ENCODE measurements around the gene LPO.

The LPO gene

DNA sequence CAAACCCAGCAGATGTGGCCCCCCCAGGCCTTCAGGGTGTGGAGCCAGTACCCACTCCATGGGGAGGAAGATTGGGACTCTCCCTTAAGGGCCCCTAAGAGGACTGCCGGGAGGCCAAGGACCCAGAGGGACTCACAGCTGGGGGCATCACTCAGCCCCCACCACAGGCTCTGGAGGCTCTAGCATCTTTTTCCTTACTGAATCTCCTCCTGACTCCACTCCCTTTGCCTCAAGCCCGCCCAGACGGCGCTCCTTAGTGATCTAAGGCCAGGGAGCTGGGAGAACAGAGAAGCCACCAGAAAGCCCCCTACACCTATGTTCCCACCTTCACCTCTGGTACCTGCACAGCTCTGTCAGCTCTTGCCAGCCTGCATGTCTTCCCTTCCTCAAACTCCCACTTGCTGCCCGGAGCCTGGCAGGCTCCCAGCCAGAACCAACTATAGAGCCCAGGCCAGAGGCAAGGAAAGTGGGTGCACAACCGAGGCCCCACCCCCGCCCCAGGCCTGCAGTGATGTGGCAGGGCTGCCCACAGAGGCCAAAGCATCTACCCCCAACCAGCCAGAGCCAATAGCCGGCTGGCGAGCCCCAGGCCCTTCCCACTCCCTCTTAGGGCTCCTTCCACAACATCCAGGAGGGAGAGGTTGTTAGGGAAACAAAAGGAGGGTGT lies 64.7 kb downstream of the LPO start:
- in situ Hi-C loops (cut with MboI; ENCODE audit: low sequenced_read_pairs): no loop called here

DNA sequence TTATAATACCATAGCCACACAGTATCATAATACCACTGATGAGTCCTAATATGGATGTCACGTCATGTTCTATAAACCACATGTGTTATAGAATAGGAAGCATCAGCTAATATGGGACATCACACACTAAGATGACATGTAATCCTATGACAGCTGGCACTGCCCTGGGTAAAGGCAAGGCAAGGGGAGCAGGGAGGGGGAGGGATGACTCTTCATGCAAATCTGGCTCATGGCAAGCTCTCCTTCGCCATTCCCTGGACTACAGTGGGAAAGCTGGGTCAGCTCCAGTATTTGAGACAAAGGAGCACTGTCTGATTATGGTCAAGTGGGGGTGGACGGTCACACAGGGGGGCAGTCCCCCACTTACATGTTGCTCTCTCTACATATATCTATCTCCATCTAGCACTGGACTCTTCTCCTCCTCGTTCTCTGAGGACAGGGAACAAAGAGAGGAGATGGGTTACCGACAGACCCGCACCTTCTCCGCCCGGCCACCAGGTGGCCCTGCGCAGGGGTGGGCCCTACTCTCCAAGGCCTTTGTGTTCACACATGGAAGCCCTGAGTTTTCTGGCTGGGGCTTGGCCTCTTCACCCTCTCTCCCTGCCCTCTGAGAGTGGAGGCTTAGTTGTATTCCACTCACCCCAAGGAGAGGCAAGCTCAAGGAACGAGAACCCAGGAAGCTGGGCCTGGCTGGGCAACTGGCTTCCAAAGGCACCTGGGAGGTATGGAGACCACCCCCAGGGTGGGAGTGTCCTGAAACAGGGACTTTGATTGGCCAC lies 65.8 kb downstream of the LPO start:
- in situ Hi-C loops (cut with MboI; ENCODE audit: low sequenced_read_pairs): no loop called here

DNA sequence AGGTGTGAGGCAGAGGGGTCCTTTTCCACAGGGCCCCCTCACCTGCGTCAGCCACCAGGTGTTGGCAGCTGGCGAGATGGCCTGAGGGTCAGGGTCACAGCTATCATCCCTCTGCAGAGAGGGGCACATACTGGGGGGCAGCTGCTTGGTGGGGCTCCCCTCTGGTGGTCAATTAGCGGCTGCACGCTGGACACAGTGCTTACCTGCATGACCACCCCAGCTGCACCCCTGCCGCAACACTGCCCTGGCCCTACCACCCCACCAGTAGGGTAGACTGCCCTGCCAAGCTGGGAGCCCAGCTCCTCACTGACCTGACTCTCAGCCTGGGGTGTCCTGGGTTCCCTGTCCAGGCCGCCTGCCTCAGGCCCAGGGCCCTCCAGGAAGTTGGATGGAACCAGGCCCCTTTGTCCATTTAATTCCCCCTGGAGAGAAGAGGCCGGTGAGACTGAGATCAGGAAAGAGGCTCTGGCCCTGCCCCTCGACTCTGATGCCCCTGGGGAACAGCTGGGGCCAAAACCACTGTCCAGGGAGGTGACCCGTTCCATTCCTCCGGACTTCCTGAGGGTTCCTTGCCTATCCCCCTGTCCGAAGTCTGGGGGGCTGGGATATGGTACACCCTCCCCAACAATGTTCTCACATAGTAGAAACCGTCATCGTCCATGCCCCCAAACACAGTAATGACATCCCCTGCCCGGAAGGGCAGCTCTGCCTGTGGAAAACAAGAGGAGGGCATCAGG lies 66.5 kb downstream of the LPO start:
- in situ Hi-C loops (cut with MboI; ENCODE audit: low sequenced_read_pairs): no loop called here

DNA sequence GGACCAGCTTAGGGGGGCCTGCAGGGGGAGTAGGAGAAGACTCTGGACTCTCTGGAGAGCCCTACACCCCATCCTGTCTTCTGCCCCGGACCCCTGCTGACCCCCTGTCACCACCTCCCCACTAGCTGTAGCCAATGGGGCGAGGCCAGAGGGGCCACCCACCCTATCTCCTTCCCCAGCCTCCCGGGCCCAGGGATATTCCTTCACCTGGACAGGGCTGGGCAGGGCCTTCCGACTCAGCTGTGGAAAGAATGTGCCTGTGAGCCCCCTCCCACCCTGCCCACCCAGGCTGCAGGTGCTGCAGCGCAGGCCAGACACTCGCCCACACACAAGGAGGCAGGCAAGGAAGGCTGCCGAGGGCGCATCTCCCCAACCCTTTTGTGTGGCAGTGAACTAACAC lies 67.2 kb downstream of the LPO start:
- in situ Hi-C loops (cut with MboI; ENCODE audit: low sequenced_read_pairs): no loop called here

DNA sequence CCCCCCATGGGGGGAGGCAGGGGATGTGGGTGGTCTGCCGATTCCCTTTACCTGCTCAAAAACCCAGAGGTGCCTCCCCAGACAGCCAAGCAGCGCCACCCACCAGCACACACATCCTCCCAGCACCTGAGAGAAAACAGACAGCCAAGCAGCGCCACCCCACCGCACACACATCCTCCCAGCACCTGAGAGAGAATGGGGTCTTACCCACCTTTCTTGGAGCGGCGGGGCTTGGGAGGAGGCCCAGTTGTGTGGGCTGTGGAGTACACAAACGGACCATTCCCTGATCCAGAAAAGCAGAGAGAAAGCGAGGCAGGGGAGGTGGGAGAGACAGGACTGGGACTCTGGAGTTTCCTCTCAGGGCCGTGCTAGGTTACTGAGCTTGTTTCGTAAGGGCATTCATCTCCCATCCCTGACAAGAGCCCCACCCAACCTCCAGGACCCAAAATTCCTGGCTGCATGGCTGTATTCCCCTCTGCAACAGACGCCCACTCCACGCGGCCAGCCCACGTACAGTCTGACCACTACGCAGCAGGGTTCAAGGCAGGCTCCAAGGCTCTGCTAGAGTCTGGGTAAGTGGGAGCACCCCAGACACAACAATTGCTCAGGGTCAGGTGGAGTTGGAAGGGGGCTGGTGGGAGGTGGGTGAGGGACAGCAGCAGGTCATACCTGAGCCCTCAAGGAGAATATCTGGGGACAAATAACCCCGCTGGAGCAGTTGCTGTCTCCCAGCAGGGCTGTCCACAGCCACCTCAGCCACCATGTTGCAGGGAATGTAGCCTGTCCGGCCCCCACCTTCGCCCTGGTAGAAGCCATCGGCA lies 68.0 kb downstream of the LPO start:
- in situ Hi-C loops (cut with MboI; ENCODE audit: low sequenced_read_pairs): no loop called here

DNA sequence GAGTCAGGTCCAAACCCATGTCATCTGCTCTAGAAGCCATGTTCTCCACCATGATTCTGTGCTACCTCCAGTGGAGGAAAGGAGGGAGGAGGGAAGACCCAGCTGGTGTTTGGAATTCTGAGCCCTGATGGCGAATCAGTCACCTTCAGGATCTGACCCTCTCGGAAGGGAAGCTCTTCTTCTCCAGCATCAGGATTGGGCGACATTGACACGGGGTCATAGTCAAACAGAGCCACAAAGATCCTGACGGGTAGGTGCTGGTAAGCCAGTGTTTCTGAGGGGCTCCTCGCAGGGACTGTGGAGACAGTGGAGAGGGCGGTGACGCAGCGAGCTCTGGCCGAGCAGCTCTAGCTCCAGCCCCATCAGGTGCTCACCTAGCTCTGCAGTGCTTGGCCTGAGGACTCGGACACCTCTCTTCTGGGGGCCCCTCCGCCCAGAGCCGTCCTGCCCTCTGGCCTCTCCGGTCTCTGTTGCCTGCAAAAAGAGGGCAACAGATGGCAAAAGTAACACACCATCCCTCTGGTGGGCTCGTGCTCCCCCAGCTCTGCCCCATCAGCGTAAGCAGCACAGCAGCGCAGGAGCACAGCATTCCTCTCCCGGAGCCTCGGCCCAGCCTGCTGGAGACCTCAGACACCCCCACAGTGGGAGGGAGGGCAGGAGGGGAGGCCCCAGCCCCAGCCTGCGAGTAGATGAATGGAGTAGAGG lies 69.2 kb downstream of the LPO start:
- in situ Hi-C loops (cut with MboI; ENCODE audit: low sequenced_read_pairs): no loop called here

DNA sequence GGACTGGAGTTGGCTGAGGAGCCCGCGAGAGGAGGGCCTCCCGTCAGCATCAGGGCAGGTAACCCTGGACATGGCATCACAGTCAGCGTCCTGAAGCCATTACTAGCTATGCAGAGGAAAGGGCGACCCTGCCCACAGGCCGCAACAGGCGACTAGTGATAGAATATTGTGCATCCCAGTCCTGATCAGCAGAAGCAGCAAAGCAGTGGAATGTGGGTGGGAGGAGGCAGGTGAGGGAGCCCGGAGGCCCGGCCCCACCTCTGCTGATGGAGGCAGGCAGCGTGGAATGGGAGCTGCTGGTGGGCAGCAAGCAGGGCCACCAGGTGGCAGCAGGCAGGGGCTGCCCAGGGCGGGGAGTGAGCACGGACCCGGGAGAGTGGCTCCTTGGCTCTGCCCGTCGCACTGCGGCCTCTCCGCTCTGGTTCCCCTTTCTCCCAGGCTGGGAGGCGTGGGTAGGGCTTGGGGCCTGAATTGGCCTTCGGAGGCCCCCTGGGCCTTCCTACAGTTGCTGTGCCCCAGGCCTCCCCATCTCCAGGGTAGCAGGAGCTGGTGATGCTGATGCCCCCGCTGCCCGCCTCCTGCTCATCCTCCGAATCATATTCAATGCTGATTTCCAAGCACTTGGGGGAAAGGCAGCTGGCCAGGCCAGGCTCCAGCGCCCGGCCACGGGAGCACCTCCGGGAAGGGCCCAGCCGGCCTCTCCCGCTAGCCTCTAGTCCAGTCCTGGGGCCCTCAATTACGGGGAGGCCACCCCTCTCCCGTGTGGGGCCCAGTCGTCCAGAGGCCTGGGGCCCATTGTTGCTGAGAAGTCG lies 70.0 kb downstream of the LPO start:
- in situ Hi-C loops (cut with MboI; ENCODE audit: low sequenced_read_pairs): no loop called here

DNA sequence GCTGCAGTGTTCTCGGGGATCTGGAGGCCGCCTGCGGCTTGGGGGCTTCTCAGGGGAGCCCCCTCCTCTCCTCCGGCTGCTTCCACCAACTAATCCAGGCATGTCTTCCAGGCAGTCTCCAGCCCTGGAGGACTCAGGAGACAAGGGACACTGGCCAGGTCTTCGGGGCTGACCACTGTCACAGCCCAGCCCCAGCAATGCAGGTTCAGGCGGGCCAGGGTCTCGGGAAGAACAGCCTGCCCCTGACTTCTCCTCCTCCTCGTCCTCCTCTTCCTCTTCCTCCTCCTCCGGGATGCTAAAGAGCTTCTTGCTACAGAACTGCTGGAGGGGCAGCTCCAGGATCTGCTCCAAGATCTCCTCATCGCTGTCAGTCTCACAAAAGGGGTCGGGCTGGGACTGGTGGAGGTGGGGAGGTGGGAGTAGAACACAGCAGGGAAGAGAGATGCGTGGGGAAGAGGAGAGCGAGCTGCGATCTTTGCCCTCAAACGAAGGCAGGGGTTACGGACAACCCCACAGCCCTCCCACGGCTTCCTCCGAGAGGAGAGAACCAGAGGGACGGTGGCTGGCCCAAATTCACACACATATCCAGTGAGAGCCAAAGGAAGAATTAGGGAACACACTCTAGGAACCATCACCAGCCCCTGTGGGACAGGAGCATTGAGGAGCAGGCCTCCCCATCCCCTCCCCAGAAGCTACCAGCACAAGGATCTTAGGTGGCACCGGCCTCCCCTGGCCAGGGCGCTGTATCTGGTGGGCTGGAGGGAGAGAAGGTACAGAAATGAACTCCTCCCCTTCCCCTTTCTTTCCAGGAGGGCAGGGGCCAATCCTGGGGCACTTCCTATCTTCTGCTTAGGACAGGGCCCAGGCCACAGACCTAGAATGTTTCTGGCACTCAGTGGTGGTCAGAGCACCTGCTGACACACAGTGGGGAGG lies 70.9 kb downstream of the LPO start:
- in situ Hi-C loops (cut with MboI; ENCODE audit: low sequenced_read_pairs): no loop called here

DNA sequence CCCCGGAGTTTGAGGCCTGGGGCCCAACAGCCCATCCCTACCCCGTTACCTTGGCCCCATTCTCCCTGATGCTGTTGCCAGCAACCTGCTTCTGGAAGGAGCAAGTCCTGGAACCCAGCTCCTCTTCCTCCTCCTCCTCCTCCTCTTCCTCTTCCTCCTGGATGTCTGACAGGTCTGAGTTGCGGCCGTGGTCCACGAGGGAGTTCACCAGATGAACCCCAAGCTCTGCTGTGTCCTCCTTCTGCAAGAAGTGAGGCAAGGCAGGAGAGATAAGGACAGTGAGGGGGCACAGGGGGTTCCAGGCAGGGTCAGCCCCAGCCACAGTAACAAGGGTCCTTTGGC lies 71.5 kb downstream of the LPO start:
- in situ Hi-C loops (cut with MboI; ENCODE audit: low sequenced_read_pairs): no loop called here

DNA sequence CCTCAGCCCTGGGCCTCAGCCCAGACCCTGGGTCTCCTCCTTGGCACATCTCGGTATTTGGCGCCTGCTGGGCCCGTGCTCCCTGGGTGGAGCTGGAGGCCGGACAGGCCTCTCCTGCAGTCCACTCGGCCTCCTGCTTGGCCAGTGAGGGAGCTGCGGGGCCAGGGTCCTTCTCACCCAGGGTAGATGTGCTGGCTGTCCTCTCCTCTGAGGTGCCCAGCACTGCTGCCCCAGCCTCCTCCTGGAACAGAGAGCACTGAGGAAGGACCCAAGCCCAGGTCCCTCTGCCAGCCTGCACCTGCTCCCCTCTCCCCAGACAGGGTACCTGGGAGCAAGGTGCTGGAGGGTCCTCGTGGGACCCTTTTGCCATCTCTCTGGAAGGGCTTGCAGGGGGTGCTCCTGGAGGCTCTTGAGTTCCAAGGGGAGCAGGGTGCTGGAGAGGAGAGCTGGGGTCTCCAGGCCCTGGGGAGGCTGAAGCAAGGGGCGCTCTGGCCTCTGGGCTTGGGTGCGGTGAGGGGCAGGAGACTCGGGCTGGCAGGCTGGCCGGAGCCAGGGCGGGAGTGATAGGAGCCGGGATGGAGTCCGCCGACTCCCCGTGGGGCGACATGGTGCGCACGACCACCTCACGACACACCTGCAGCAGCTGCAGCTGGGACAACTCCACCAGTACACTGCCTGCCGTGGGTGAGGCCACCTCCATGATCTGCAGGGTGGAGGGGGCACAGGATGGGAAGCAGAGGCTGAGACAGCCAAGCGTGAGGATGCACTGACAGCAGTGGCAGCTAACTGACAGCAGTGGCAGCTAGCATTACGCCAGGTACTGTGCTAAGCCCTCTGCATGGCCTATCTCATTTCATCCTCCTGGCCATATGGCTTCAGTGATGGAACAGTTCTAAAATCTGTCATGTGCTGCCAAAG lies 72.4 kb downstream of the LPO start:
- in situ Hi-C loops (cut with MboI; ENCODE audit: low sequenced_read_pairs): no loop called here

DNA sequence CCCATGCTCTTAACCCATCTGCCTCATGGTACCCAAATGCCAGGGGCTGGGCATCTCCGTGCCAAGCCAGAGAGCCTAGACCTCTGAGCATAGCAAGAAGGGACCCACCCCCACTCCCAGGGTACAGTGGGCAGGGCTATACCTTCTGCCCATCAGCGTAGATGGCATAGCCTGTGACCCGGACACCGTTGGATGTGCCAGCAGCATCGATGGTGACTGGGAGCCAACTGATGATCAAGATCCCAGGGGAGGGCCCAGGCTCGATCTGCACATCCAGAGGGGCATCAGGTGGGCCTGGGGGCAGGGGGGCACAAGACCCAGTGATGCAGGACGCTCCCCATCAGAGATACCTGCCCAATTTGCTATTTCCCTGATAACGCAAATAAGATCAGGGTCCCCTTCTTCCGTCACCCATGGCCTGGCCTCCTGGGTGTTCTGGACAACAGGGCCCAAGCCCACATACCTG lies 73.1 kb downstream of the LPO start:
- in situ Hi-C loops (cut with MboI; ENCODE audit: low sequenced_read_pairs): no loop called here

DNA sequence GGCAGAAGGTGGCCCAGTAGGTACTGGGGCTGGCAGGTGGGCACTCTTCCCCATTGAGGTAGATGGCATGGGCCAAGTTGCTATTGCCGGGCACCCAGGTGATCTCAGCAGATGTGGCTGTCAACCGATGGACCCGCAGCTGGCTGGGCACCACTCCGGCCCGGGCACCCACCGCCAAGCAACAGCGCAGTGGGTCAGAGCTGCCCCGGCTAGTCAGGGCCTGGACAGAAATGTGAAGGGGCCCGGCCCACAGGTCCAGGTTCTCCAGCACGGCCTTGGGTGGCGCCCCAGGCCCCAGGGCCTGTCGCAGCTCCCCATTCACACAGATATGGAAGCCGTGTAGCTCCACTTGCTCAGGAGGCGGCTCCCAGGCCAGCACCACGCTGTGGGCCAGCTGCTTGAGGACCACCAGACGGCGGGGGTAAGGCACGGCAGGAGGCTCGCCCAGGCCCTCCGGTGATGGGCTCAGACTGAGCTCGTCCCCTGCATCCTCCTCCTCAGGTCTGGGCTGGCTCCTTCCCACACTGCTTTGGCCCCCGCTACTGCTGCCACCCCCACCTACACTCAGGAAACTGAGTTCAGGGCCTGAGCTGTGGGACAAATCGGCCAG lies 73.7 kb downstream of the LPO start:
- in situ Hi-C loops (cut with MboI; ENCODE audit: low sequenced_read_pairs): no loop called here

DNA sequence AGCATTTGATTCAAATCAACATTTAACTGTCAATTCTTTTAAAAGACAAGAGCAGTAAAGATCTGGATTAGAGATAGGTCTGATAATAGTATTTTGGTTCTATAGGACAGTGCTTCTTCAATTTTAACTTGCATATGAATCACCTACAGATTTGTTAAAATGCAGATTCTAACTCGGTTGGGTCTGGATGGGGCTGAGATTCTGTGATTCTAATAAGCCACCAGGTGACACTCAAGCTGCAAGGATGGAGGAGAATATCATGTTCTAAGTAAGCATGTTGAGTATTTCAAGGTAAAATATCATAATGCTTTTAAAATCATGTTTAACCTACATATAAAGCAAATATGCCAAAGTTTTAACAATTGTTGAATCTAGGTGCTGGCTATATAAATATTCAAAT lies 74.4 kb downstream of the LPO start:
- in situ Hi-C loops (cut with MboI; ENCODE audit: low sequenced_read_pairs): no loop called here

DNA sequence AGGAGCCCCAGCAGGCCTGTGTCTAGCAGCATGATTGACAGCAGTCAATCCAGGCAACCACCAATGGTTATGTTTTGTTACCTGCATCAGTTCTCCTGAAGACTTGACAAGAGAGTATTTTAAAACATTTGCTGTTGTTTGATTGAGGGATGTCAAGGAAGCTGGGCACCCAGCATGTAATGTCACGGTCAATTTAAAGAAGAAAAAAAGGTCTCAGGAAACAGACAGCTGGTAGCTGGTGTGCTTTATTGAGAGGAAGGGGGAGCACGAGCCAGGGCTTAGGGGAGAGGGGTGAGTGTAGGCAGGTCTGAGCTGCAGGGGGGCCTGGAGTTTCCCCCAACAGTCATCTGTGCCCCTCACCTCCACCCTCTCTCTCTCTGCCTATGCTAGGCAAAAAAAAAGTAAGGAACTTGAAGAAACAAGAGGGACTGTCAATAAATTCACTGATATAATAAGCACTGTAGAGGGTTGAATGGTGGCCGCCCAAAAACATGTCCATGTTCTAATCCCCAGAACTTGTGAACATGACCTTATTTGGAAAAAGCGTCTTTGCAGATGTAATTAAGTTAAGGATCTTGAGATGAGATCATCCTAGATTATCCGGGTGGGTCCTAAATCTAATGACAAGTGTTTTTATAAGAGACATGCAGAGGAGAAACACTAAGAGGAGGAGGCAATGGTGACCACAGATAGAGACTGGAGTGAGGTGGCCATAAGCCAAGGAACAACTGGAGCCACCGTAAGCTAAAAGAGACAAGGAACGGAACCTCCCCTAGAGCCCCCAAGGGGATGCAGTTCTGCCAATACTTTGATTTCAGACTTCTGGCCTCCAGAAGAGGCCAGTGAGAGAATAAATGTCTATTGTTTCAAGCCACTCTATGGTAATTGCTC lies 75.7 kb downstream of the LPO start:
- in situ Hi-C loops (cut with MboI; ENCODE audit: low sequenced_read_pairs): no loop called here

DNA sequence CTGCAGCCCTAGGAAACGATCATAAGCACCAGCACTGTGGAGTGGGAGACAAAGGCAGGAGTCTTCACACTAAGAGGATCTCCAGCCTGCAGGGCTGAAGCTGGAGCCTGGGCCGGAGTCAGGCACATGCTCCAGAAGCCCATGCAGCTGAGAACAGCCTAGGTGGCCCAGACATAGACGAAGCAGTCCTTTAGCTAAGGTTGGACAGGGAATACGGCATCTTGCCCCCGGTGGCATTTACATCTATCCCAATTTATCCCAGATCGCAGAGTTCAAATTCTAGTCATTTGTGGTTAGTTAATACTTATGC lies 76.3 kb downstream of the LPO start:
- in situ Hi-C loops (cut with MboI; ENCODE audit: low sequenced_read_pairs): no loop called here

DNA sequence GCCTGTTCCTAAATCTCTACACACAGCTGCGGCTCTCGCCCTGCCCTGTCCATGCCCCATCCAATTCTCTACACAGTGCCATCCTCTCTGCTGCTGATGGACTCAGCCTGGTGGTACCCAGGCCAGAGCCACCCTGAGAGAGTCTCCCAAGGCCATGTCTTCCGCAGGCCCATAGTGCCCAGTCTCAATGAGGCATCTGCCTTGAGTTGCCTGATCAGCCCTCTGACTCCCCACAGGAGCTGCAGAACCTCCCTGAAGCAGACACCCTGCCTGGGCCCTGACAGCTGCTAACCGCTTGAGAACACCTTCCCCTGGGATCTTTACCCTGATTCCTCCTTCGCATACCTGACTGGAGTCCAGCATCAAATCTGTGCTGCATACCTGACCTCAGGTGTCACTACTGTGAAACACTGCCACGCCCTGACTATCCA lies 76.9 kb downstream of the LPO start:
- in situ Hi-C loops (cut with MboI; ENCODE audit: low sequenced_read_pairs): no loop called here
